Measurements from ENCODE around the gene POLR2E.
A peak's percentile ranks its signal among the peaks of the same experiment; 100 is the strongest.

GRCh38 chr19:1109697-1110671, 14.8 kb upstream of the POLR2E start:
- TF ChIP-seq MYNN (CRISPR knock-in tag; IDR thresholded peaks at IDR 0.05; ENCODE audit: low read depth) (no peak), ELF3 (CRISPR knock-in tag; IDR thresholded peaks at IDR 0.05) (no peak), SMAD1 (CRISPR knock-in tag; IDR thresholded peaks at IDR 0.05; ENCODE audit: borderline replicate concordance, low read depth) (no peak), POLR2A (IDR thresholded peaks at IDR 0.05; ENCODE audit: insufficient read depth in 1 of 2, low read depth in 2 of 2, low read length in 2 of 2) (peak in 1 of 2 experiments; percentile 41; a peak in 1 of 4 replicates)
